ENCODE measurements around the gene FCN1. TPM values are rescaled to one million over a fixed set of nuclear protein-coding genes. Genes with fewer than 3 reads are reported as not detected.
A peak's percentile ranks its signal among the peaks of the same experiment; 100 is the strongest.

Gene FCN1
- total RNA-seq, 6 experiments from 2014 or later = 0.68 to 5.3 (median 1.7) TPM

GRCh38 chr9:134962065-134962972, 44.6 kb upstream of the FCN1 start:
- Histone ChIP-seq H3K4me3 (no peak overlapping the region), H3K9me3 (no peaks in the 10 kb centered on the region), H3K27me3 (no peaks in the 10 kb centered on the region), H3K36me3 (no peaks in the 10 kb centered on the region), H3K27ac (no peak overlapping the region), H3K4me1 (no peaks in the 10 kb centered on the region)
- TF ChIP-seq POLR2A (IDR thresholded peaks at IDR 0.05) (no peak), CTCF (IDR thresholded peaks at IDR 0.05) (no peak)
- ATAC-seq = peak in 2 of 4 donors; percentile 30 to 84
- WGBS (ENCODE audit: insufficient coverage, low coverage, low lambda C conversion rate, missing lambda C conversion rate) = 54% methylated on average over 12 of the region's 16 CpGs
- intact Hi-C loops (cut with DNase I) = no loop called here
- peak in 2 of 3 donors; percentile 25 to 38 for DNase-seq

GRCh38 chr9:134961331-134962064, 43.8 kb upstream of the FCN1 start:
- TF ChIP-seq POLR2A (IDR thresholded peaks at IDR 0.05) = no peak
- no peak for TF ChIP-seq CTCF (IDR thresholded peaks at IDR 0.05)
- H3K4me1 ChIP-seq = no peaks in the 10 kb centered on the region
- DNase-seq = peak; percentile 16 to 50 (median 43)
- peak in 1 of 4 donors; percentile 59 for ATAC-seq
- H3K9me3 ChIP-seq = no peaks in the 10 kb centered on the region
- WGBS (ENCODE audit: insufficient coverage, low coverage, low lambda C conversion rate, missing lambda C conversion rate) = 36% methylated on average over 8 of the region's 21 CpGs
- H3K36me3 ChIP-seq = no peaks in the 10 kb centered on the region
- H3K4me3 ChIP-seq = no peak overlapping the region
- intact Hi-C loops (cut with DNase I) = no loop called here
- no peaks in the 10 kb centered on the region for H3K27me3 ChIP-seq
- no peak overlapping the region for H3K27ac ChIP-seq

- intact Hi-C loops (cut with DNase I) = no loop called here
- no peaks in the 10 kb centered on the region for H3K9me3 ChIP-seq
- H3K27me3 ChIP-seq = no peaks in the 10 kb centered on the region
- no peak for TF ChIP-seq CTCF (IDR thresholded peaks at IDR 0.05)
- TF ChIP-seq POLR2A (IDR thresholded peaks at IDR 0.05) = no peak
- no peak overlapping the region for H3K27ac ChIP-seq
- H3K4me3 ChIP-seq = no peak overlapping the region
- DNase-seq (peak; percentile 20 to 31 (median 25)), ATAC-seq (peak in 1 of 4 donors; percentile 47)
- no peaks in the 10 kb centered on the region for H3K36me3 ChIP-seq
- no peaks in the 10 kb centered on the region for H3K4me1 ChIP-seq
- 69% methylated on average over 3 of the region's 15 CpGs for WGBS (ENCODE audit: insufficient coverage, low coverage, low lambda C conversion rate, missing lambda C conversion rate)
Measured at GRCh38 chr9:134960701-134961181, 43.0 kb upstream of the FCN1 start.

- DNase-seq (peak in 1 of 3 donors; percentile 34), ATAC-seq (no peak)
- H3K27ac ChIP-seq = no peak overlapping the region
- no peaks in the 10 kb centered on the region for H3K9me3 ChIP-seq
- no peaks in the 10 kb centered on the region for H3K27me3 ChIP-seq
- WGBS (ENCODE audit: insufficient coverage, low coverage, low lambda C conversion rate, missing lambda C conversion rate) = no CpG with 5 or more reads among the region's 9 CpGs
- TF ChIP-seq CTCF (IDR thresholded peaks at IDR 0.05) (no peak), POLR2A (IDR thresholded peaks at IDR 0.05) (no peak)
- H3K36me3 ChIP-seq = no peaks in the 10 kb centered on the region
- intact Hi-C loops (cut with DNase I) = no loop called here
- H3K4me3 ChIP-seq = no peak overlapping the region
- H3K4me1 ChIP-seq = no peaks in the 10 kb centered on the region
Measured at GRCh38 chr9:134959971-134960310, 42.2 kb upstream of the FCN1 start.

Data from right lobe of liver (tissue), 6 donors.